GM21423 (cell line): Measurements from ENCODE around the gene SP100.
"Not testable (repeated sequence)": the region's sequence is repeated elsewhere in the genome, so short reads cannot be mapped to it uniquely, and the experiment has no call there.

Experiments
- ATAC-seq: cut with Tn5 transposase; IDR thresholded peaks from one replicate; pipeline ENCODE4 v1.9.1; 2021; ENCODE audit warnings: mild to moderate bottlenecking, moderate library complexity; ENCODE audit not compliant: unreplicated experiment

Gene SP100

GRCh38 chr2:230418341-230419016, 2.5 kb downstream of the SP100 start:
- ATAC-seq: no peak

- no peak for ATAC-seq
Observed at GRCh38 chr2:230419181-230419580, 3.2 kb downstream of the SP100 start.

GRCh38 chr2:230422149-230422548, 6.1 kb downstream of the SP100 start:
- ATAC-seq: no peak

GRCh38 chr2:230423851-230424458, 8.0 kb downstream of the SP100 start:
- ATAC-seq: no peak

GRCh38 chr2:230425377-230425776, 9.4 kb downstream of the SP100 start:
- ATAC-seq: no peak

GRCh38 chr2:230429513-230429912, 13.5 kb downstream of the SP100 start:
- no peak for ATAC-seq

- ATAC-seq: no peak
Observed at GRCh38 chr2:230430957-230431910, 15.2 kb downstream of the SP100 start.

- no peak for ATAC-seq
Observed at GRCh38 chr2:230434677-230435324, 18.8 kb downstream of the SP100 start.

GRCh38 chr2:230435431-230435830, 19.4 kb downstream of the SP100 start:
- ATAC-seq: no peak

- ATAC-seq: not testable (repeated sequence)
Observed at GRCh38 chr2:230439121-230439520, 23.1 kb downstream of the SP100 start.

- no peak for ATAC-seq
Observed at GRCh38 chr2:230439590-230439989, 23.6 kb downstream of the SP100 start.

- peak; percentile 76 for ATAC-seq
Observed at GRCh38 chr2:230441227-230441897, 25.4 kb downstream of the SP100 start.

GRCh38 chr2:230443541-230443940, 27.5 kb downstream of the SP100 start:
- no peak for ATAC-seq

- ATAC-seq: peak; percentile 28
Observed at GRCh38 chr2:230444832-230445231, 28.8 kb downstream of the SP100 start.

GRCh38 chr2:230447036-230447435, 31.0 kb downstream of the SP100 start:
- ATAC-seq: no peak

GRCh38 chr2:230447455-230448451, 31.8 kb downstream of the SP100 start:
- peak; percentile 75 for ATAC-seq

GRCh38 chr2:230449901-230450467, 34.0 kb downstream of the SP100 start:
- no peak for ATAC-seq

- ATAC-seq: no peak
Observed at GRCh38 chr2:230453006-230453405, 37.0 kb downstream of the SP100 start.
